ENCODE data around the gene ECE1.

DNA sequence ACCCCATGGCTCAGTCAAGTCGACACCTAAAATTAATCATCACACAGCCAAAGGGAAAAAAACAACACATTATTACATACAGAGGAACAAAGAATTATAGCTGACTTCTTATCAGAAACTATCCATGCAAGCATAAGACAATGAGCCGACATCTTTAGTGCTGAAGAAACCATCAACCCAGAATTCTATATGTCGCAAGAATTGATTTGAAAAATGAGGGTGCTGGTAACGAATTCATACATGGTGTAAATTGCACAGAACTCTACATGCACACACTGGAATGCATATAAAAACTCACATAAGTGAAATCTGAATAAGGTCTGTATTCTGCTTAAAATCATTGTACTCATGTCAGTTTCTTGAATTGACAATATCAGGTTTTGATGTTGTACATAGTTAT is 88.6 kb downstream of the ECE1 start:
- TF ChIP-seq CTCF (IDR thresholded peaks at IDR 0.05; ENCODE audit: extremely low read depth in 1 of 2, insufficient read depth in 1 of 2, low read depth in 1 of 2, low read length in 2 of 2) = no peak
- TF ChIP-seq POLR2AphosphoS5 (IDR thresholded peaks at IDR 0.05; ENCODE audit: insufficient read depth, low read depth, low read length) = no peak
- TF ChIP-seq EZH2 (IDR thresholded peaks at IDR 0.05; ENCODE audit: borderline replicate concordance, low read depth, low read length, severe bottlenecking) = no peak
- no peak for TF ChIP-seq POLR2A (IDR thresholded peaks at IDR 0.05; ENCODE audit: low read depth, low read length)
- TF ChIP-seq JUN (IDR thresholded peaks at IDR 0.05; ENCODE audit: borderline replicate concordance, insufficient read depth, insufficient read length, low read depth) = no peak
- TF ChIP-seq, protein P1, sequence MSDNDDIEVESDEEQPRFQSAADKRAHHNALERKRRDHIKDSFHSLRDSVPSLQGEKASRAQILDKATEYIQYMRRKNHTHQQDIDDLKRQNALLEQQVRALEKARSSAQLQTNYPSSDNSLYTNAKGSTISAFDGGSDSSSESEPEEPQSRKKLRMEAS (IDR thresholded peaks at IDR 0.05; ENCODE audit: insufficient read depth, insufficient read length) = no peak
- no peak for TF ChIP-seq FOS (IDR thresholded peaks at IDR 0.05; ENCODE audit: borderline replicate concordance, insufficient read depth, low read length)
- TF ChIP-seq GATA2 (IDR thresholded peaks at IDR 0.05; ENCODE audit: insufficient read depth, insufficient read length, low read depth, low read length) = no peak
- no peak for TF ChIP-seq MYC (IDR thresholded peaks at IDR 0.05; ENCODE audit: low read depth, low read length)
